Limb (tissue), 2 donors: ENCODE measurements around the gene DNALI1.
"Not testable (repeated sequence)": the region's sequence is repeated elsewhere in the genome, so short reads cannot be mapped to it uniquely, and the experiment has no call there.

Experiments
- DNase-seq, 2 donors: peaks; one replicate each; pipeline ENCODE4 v3.0.0-alpha.2; 2016; ENCODE audit errors: extremely low spot score in 2 of 2

Gene DNALI1

GRCh38 chr1:37556712-37557196, at the start of gene DNALI1:
DNALI1 (plus strand) TSS chr1:37556940; CDS start chr1:37556995, 55 bp downstream.
- DNase-seq, result peak; percentile 90 to 94

DNA sequence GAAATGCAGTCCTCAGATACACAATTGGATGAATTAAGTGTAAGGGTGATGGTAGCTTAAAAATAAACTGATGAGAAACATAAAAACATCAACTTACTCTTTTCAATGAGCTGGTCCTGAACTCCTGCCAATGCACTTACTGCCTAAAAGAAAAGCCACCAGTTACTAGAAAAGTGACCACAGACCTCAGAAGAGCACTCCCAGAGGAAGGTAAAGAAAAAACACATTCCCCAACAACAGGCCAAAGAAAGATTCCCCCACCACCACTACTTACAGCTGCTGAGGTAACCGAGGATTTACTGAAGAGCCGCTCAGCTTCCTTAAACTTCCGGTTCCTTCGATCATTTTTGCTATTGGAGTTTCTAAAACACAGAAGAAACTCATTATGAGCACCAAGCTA, 47.6 kb upstream of the DNALI1 start:
- no peak for DNase-seq

GRCh38 chr1:37513795-37514349, 42.9 kb upstream of the DNALI1 start:
- DNase-seq, result peak in 1 of 2 donors; percentile 54

DNA sequence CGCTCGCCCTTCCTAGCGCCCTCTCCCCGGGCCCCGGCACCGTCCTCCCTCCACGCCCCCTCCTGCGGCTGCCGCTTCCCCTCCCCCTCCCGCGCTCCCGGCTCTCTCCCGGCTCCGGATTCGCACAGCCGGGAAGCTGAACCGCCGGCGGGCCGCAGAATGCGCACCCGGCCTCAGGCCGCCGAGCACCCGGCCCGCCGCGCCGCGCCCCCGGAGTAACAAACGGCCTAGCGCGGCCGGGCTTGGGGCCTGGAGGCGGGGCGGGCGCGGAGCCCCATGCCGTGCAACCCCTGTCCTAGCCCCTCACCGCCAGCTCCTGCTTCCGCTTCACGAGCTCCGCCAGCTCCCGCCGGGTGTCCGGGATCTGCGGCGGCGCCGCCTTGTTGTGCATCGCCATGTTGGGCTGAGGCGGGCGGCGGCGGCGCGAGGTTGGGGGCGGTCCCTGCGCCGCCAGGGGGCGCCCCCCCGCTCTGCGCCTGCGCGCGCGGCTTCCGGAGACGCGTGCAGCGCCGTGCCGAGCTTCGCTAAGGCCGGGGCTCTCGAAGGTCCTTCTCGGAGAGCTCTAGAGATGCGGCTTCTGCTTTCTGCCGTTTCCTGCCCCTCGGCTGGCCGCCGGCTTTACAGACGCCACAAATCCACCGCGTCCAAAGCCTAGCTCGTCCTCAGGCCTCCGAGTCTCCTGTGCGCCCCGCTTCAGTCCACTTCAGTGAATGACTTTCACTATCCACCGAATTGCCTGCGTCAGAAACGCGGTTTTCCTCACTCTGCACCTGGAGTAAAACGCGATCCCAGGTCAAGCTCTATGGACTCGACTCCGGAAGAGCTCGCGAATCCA, 42.2 kb upstream of the DNALI1 start, which contains the start of gene MEAF6:
Gene MEAF6 (minus strand): TSS at position 417 of the 835 bp plus-strand sequence. CDS start 20 bp downstream, at position 397.
- DNase-seq, result peak; percentile 84 to 92

DNA sequence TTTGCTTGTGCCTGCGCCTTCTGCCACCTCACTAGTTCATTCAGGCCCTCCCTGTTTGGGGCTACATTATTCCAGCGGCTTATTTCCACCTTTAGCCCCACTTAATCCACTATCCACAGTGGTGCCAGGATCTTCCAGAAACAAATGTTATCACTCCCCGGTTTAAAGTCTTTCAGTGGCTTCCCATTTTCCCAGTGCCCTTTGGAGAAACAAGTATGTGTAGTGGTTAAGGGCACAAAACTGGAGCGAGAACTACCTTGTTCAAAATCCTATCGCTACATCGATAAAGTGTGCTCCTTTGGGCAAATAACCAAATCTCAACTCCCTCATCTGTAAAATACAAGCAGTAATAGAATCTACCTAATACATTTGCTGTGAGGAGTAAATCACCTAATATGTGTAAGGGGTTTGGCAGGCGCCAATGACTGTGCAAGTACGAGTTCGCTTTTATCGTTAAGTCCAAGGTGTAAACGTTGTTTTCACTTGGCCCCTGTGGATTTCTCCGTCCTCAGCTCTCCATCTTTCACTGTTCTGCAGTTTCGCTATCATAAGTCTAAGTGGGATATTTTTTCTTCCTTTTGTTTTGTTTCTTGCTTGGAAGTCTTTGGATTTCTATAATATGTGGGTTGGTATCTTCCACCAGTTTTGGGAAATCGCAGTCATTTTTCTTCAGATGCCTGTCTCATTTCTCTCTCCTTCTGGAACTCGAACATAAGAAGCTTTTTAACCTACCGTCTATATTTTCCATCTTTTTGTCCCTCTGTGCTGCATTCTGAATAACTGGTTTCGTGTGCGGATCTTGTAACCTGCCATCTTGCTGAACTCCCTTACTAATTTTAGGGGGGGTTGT, 41.3 kb upstream of the DNALI1 start:
- no peak for DNase-seq

GRCh38 chr1:37517569-37517968, 39.2 kb upstream of the DNALI1 start:
- no peak for DNase-seq

DNA sequence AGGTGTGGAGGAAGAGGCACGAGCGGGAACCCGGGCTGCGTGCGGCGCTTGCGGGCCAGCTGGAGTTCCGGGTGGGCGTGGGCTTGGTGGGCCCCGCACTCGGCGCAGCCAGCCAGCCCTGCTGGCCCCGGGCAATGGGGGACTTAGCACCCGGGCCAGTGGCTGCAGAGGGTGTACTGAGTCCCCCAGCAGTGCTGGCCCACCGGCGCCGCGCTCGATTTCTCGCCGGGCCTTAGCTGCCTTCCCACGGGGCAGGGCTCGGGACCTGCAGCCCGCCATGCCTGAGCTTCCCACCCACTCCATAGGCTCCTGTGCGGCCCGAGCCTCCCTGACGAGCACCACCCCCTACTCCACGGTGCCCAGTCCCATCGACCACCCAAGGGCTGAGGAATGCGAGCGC, 38.5 kb upstream of the DNALI1 start:
- not testable (repeated sequence) for DNase-seq

DNA sequence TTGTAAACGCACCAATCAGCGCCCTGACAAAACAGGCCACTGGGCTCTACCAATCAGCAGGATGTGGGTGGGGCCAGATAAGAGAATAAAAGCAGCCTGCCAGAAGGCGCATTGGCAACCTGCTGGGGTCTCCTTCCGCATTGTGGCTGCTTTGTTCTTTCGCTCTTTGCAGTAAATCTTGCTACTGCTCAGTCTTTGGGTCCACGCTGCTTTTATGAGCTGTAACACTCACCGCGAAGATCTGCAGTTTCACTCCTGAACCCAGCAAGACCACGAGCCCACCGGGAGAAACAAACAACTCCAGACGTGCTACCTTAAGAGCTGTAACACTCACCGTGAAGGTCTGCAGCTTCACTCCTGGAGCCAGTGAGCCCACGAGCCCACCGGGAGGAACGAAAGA, 37.8 kb upstream of the DNALI1 start:
- not testable (repeated sequence) for DNase-seq

DNA sequence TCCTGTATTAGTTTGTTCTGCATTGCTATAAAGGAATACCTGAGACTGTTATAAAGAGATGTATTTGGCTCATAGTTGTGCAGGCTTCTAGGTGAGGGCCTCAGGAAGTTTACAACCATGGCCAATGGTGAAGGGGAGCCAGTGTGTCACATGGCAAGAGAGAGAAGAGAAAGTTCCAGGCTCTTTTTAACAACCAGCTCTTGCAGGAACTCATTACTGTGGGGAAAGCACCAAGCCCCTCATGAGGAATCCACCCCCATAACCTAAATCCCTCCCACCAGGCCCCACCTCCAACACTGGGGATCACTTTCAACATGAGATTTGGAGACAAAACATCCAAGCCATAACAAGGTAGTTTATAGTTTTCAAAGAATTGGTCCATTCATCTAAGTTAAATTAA, 37.1 kb upstream of the DNALI1 start:
- no peak for DNase-seq

DNA sequence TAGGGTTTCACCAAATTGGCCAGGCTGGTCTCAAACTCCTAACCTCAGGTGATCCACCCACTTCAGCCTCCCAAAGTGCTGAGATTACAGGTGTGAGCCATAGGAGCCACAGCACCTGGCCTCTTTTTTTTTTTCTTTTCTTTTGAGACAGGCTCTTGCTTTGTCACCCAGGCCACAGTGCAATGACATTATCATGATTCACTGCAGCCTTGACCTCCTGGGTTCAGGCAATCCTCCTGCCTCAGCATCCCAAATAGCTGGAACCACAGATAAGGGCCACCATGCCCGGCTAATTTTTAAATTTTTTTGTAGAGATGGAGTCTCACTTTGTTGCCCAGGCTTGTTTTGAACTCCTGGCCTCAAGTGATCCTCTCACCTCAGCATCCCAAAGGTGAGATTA, 26.9 kb upstream of the DNALI1 start:
- DNase-seq, result not testable (repeated sequence)

- not testable (repeated sequence) for DNase-seq
Observed at GRCh38 chr1:37532418-37533156, 24.2 kb upstream of the DNALI1 start.

- DNase-seq, result no peak
Observed at GRCh38 chr1:37533317-37534093, 23.2 kb upstream of the DNALI1 start.

GRCh38 chr1:37537378-37537777, 19.4 kb upstream of the DNALI1 start:
- DNase-seq, result no peak

GRCh38 chr1:37539154-37539553, 17.6 kb upstream of the DNALI1 start:
- not testable (repeated sequence) for DNase-seq

- DNase-seq, result no peak
Observed at GRCh38 chr1:37540036-37540785, 16.5 kb upstream of the DNALI1 start.

GRCh38 chr1:37544530-37544929, 12.2 kb upstream of the DNALI1 start:
- no peak for DNase-seq

- DNase-seq, result no peak
Observed at GRCh38 chr1:37545019-37545418, 11.7 kb upstream of the DNALI1 start.

DNA sequence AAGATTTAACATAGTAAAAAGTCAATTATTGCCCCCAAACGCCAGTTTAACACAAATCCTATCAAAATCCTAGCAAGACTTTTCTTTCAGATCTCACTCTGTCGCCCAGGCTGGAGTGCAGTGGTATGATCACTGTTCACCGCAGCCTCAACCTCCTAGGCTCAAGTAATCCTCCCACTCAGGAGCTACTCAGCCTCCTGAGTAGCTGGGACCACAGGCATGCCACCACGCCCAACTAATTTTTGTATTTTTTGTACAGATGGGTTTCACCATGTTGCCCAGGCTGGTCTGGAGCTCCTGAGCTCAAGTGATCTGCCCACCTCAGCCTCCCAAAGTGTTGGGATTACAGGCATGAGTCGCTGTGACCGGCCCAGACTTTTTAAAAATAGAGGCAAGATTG, 7.4 kb upstream of the DNALI1 start:
- DNase-seq, result no peak

DNA sequence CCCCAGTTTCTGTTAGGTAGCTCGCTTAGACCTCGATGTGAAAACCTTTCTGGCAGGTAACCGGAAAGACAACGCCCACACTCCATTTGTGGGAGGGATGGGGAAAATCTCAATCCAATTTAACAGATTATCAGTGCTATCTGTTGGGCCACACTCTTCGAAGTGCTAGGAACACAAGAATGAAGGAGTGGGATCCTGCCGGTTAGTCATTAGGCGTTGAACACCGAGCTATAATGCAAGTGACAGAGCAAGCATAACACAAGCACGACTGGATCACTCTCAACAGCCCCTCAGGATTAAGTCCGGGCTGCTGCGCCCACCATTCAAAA, 3.2 kb upstream of the DNALI1 start:
- no peak for DNase-seq
